SJSA1 (cell line): ENCODE measurements around the gene TNIP1. TPM values are rescaled to one million over a fixed set of nuclear protein-coding genes. Genes with fewer than 3 reads are reported as not detected.

ENCODE experiments used
- total RNA-seq: library from RNA; depleted of rRNA; stranded (reverse); fragments of >200 nt; shearing (Covaris generic); gene quantifications from 2 replicates; pipeline ENCODE4 v1.2.3, GENCODE V29; 2014; rRNA removed

Gene TNIP1
- total RNA-seq, 1 experiment from 2014 or later: 296 TPM

Other genes with a start within 250 kb of the TNIP1 start
- gene IRGM, start 234.5 kb downstream of the TNIP1 start, total RNA-seq: not detected in 2 replicates
- 3.0 and 7.2 TPM in 2 replicates for gene ZNF300, start 176.1 kb downstream of the TNIP1 start, total RNA-seq
- 10.5 and 12.2 TPM in 2 replicates for gene GPX3, start 60.4 kb downstream of the TNIP1 start, total RNA-seq
- gene ANXA6, start 76.7 kb upstream of the TNIP1 start, total RNA-seq: 463 and 616 TPM in 2 replicates
- 0.03 and 0.39 TPM in 2 replicates for gene CCDC69, start 143.1 kb upstream of the TNIP1 start, total RNA-seq
- gene GM2A, start 172.2 kb upstream of the TNIP1 start, total RNA-seq: 16.7 and 27.4 TPM in 2 replicates
- not detected in 2 replicates for gene SLC36A3, start 222.7 kb upstream of the TNIP1 start, total RNA-seq